NCI-H524 (cell line): ENCODE data around the gene OTX1.
"Not testable (repeated sequence)": the region's sequence is repeated elsewhere in the genome, so short reads cannot be mapped to it uniquely, and the experiment has no call there.

ENCODE experiments used
- DNase-seq, 2 experiments: peaks; one replicate each; lab custom pipeline; 2025; lab: John Stamatoyannopoulos, UW

Gene OTX1

GRCh38 chr2:63050334-63051041 is at the start of gene OTX1:
Gene OTX1, plus strand, starts transcription at chr2:63050830. Its CDS starts 2,161 bp downstream, at chr2:63052991.
- DNase-seq = peak; percentile 68 to 75

GRCh38 chr2:63001576-63001975 is 49.1 kb upstream of the OTX1 start:
- DNase-seq = no peak

- DNase-seq = no peak
Measured at GRCh38 chr2:63003351-63003750, 47.3 kb upstream of the OTX1 start.

DNA sequence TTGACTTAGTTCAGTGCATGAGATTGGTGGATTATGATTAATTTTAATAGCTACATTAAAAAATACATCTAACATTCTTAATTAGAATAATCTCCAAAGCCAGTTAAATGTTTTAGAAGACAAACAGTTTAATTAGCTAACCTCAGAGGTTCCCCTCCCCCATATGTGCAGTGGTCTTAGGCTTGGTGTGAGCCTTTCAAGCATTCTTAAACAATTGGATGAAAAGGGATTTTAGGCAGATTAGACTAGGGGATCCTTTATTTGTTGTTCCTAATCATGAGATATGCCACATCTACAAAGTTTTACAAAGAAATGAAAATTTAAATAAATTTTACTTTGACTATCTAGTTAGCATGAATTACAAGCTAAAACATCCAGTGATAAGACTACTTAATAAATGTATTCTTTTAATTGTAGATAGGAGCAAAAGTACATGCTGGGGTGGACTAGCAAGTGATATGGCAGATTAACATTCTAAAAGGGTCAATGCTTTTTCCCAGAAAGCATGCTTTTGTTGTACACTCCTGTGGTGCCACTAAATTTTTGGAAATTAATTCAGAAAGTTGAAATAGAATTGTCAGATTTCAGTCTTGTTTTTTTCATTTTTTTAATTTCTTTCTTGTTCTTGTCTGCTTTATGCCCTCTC is 42.7 kb upstream of the OTX1 start:
- no peak for DNase-seq

- no peak for DNase-seq
Measured at GRCh38 chr2:63008838-63009237, 41.8 kb upstream of the OTX1 start.

DNA sequence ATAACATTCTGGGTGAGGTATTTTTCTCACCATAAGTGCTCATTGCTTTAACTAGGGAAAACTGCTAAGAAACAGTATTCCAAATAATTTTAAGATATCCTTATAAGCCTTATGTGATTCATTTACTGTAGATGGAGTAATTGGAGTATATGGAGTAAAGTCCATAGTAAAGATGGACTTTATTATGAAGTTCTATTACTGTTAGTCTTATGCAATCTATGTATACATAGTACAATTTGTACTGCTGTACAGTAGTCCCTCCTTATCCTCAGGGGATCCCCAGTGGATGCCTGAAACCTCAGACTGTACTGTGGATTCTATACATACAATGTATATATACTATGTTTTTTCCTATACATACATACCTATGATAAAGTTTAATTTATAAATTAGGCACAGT is 41.1 kb upstream of the OTX1 start:
- no peak for DNase-seq

DNA sequence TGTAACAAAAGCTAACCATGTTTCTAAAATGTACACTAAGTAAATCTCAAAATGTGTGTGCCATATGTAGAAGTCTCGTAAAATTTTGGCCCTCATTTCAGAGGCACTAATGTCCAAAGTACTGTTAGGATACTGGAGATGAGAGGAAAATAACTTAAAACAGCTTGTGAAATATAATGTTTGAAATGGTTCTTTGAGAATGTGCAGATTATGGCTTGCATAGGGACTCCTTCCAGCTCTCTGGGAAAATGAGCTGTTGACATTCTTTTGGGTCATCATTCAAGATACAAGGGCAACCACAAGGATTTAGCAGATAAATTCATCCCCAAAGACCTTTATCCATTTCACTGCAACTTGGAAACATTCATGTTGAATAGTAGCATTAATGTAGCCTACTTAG is 38.1 kb upstream of the OTX1 start:
- DNase-seq = no peak

- no peak for DNase-seq
Measured at GRCh38 chr2:63013438-63013837, 37.2 kb upstream of the OTX1 start.

- no peak for DNase-seq
Measured at GRCh38 chr2:63015389-63015788, 35.2 kb upstream of the OTX1 start.

DNA sequence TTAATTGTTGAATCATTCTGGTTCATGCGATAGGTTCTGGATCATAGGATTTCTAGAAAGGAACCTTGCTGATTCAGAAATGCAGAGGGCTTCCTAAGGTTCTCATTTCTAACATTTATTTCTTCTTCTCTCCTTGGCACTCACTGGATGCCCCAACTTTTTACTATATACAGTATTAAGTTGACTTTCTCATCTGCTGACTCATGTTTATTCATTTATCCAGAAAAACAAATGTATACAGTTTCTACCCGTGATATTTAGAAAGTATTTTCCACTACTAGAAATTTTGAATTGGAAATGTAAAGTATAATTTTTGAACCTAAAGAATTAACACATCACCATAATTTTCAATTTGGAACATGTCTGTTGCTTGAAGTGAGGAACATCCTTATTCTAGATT is 32.2 kb upstream of the OTX1 start:
- no peak for DNase-seq

GRCh38 chr2:63019686-63020085 is 30.9 kb upstream of the OTX1 start:
- DNase-seq = not testable (repeated sequence)

DNA sequence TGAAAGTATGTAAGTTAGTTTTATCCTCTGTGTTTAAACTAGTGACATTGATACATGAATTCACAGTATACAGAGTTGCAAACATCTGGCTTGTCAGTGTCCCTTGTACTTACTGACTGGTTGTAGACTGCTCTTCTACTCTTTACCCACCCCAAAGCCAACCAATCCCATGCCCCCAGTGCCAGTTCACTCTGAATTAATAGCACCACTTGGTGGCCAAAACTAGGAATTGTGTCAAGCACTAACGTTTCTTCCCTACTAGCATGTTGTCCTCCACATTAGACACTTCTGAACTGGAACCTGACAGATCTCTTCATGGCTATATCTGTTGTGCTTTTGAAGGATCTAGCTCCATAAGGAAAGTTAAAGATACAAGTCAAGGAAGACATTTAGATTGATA is 27.2 kb upstream of the OTX1 start:
- peak; percentile 7 to 71 for DNase-seq

DNA sequence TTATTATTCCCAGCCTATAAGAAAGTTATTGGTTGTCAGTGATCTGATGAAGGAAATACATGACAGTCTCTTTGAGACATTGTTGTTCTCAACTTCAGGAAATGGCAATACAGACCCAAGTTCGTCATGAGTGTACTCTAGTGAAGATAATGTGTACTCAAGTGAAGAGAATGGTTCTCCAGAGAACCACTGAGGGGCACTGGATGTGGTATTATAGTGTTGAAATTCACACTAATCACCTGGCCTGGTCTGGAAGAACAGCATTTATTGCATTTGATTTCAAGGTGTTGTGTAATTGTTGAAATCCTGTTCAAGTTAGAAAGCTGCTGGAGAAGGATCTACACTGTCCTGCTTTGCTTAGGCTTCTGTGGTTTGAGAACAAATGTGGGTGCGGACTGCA is 23.4 kb upstream of the OTX1 start:
- DNase-seq = no peak

GRCh38 chr2:63029058-63029457 is 21.6 kb upstream of the OTX1 start:
- DNase-seq = no peak

- DNase-seq = peak in 1 of 2 experiments; percentile 32
Measured at GRCh38 chr2:63034526-63034925, 16.1 kb upstream of the OTX1 start.

GRCh38 chr2:63035169-63035568 is 15.5 kb upstream of the OTX1 start:
- DNase-seq = no peak

DNA sequence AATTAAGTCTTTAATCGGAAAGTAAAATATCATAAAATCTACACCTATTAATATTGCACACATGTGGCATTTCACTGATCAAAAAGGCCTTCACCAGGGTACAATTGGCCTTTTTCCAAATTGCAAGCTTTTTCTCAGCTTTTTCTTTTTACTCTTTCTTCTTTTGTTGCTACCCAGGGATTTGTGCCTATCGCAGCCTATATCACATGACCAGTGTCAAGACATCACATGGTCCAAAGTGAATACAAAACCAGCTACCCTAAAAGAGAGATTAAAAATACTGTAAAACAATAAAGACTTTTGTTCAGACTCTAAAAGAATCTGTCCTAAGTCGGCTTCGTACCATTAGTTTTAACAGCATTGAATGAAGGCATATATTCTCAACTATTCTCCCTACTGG is 15.0 kb upstream of the OTX1 start:
- no peak for DNase-seq

- DNase-seq = no peak
Measured at GRCh38 chr2:63038034-63038433, 12.6 kb upstream of the OTX1 start.

- no peak for DNase-seq
Measured at GRCh38 chr2:63040586-63040985, 10.0 kb upstream of the OTX1 start.

DNA sequence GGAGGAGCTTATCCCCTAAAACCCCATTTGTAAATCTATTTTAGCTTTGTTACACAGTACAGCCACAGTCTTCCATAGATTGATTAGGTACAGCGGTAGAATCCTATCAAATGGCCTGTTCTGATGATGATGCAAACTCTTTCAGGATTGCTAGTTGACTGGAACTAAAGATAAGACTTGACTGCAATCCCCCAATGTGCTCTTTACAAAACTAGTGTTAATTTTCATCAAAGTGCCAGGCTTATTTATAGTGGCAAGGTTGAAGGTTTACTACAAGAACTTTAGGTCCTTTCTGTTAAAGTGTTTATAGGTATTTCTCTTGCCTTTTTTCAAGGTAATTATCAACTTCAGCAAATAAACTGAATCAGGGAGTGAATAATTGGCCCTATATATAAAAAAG is 9.0 kb upstream of the OTX1 start:
- DNase-seq = no peak

DNA sequence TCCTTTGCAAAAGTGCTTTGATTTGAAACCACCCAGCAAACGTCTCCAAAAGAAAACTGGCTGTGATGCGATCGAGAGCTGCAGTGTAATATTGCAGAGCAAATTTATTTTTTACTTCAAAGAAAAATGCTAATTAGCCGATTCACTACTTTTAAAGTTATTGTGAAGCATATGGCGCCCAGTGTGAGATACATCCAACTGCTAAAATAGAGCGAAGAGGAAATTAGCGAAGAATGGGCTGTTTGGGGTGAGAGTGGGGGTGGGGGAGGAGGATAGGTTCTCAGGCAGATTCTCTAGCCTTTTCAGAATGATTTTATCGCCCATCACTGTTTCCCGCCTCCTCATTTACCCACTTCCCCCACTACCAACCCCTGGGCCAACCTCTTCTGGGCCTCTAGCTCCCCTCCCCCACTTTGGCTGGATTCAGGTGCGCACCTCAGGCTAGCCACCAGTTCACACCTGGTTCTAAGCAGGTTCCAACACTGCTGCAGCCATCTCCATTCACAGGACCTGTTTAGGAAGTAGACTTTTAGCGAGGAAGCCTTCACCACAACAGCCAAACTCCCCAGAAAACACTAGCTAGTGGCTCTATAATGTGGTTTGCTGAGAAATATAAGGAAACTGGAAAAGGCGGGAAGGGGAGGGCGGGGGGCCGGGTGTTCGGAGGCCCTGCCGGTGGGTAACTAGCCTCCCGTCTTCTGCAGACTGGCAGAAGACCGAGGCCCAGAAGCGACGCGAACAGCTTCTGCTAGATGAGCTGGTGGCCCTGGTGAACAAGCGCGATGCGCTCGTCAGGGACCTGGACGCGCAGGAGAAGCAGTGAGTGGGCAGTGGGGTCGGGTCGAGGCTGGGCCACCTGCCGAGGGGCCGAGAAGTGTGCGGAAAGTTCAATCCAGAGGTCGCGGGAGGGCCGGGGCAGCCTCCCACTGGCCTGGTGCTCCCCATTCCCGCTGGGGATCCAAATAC is 6.0 kb upstream of the OTX1 start:
- DNase-seq = no peak

DNA sequence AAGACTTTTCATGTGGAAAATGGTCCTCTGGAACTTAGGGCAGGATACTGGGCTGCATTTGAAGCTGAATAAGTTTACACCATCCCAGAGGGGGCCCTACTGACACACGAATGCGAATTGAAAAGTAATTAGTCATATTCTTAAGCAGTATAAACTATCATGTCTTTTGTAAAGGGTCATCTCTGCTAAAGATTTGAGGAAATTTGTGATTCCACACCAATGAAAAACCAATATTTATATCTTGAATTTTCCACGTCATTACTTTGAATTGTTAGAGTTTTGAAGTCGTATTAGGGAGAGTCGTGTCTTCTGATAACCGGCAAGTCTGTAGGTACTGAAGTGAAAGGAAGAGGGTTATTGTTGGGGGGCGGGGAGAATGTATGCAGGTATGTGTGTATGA is 4.1 kb upstream of the OTX1 start:
- DNase-seq = no peak

DNA sequence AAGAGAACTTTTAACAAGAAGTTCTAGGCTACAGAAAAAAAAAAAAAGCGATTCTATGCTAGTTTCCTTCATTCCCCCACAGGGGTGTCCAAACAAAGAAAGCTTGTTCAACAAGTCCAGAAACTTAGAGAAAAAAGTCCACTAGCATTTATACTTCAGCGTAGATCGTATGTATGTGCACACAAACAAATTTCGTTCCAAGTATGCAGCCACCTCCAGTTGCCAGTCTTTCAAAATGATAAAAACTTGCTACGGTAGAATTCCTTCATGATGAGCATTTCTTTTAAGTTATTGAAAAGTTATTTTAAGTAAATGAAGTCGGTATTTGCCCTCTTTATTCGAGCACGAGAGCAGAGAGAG is 3.7 kb upstream of the OTX1 start:
- no peak for DNase-seq
